ENCODE data around the gene NCKAP5. TPM values are rescaled to one million over a fixed set of nuclear protein-coding genes. Genes with fewer than 3 reads are reported as not detected.

The NCKAP5 gene
- total RNA-seq, 1 donor from 2014 or later: 7.7 TPM

DNA sequence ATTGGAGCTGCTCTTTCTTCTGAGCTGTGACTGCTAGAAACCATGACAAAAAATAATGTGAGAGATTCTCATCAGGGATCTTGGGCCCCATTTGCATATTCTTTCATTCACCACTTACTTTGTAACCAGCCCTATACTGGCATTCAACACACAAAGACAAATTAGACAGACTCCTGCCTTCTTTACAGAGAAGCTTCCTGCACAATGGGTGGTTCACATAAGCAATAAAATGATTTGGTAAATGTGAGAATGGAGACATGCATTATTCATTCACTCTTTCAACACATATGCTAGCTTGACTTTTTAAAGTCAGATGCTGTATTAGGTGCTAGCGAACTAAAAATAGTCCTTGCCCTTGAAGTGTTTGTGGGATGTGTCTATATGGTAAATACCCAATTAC, 174.4 kb downstream of the NCKAP5 start:
- Mint-ChIP-seq H3K36me3 (peaks cover 3% of the 10 kb centered on the region), H3K4me3 (no peak overlapping the region), H3K27ac (no peak overlapping the region), H3K27me3 (no peaks in the 10 kb centered on the region), H3K4me1 (ENCODE audit: unreplicated experiment) (no peaks in the 10 kb centered on the region), H3K9me3 (peaks cover 4% of the 10 kb centered on the region)
- DNase-seq (ENCODE audit: extremely low spot score, unreplicated experiment): no peak
- TF ChIP-seq CTCF (conservative IDR thresholded peaks at IDR 0.05): no peak

DNA sequence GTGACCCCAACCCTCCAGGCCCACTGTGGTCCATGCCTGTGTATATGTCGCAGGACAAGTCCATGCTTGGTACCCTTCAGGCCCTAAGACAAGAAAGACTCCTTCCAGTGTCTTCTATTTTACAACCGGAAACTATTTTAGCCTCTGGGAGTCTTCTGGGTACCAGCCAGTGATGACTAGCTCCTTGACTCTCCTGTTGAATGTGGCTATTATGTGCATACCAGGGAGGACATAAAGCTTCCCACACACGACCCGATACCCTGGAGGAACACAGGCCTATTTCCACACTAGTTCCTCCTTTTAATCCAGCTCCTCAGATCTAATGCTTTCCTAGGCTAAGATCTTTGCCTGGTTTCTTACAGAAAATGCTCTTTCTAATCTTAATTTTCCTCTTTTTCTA, 178.1 kb downstream of the NCKAP5 start:
- no peak for DNase-seq (ENCODE audit: extremely low spot score, unreplicated experiment)
- H3K27ac Mint-ChIP-seq: no peak overlapping the region
- no peaks in the 10 kb centered on the region for H3K4me1 Mint-ChIP-seq (ENCODE audit: unreplicated experiment)
- H3K9me3 Mint-ChIP-seq: peaks cover 4% of the 10 kb centered on the region
- H3K4me3 Mint-ChIP-seq: no peak overlapping the region
- peaks cover 3% of the 10 kb centered on the region for H3K36me3 Mint-ChIP-seq
- H3K27me3 Mint-ChIP-seq: no peaks in the 10 kb centered on the region
- TF ChIP-seq CTCF (conservative IDR thresholded peaks at IDR 0.05): no peak

- Mint-ChIP-seq H3K4me1 (ENCODE audit: unreplicated experiment) (no peaks in the 10 kb centered on the region), H3K9me3 (peaks cover 4% of the 10 kb centered on the region), H3K4me3 (no peak overlapping the region), H3K27ac (no peak overlapping the region), H3K27me3 (no peaks in the 10 kb centered on the region), H3K36me3 (peaks cover 3% of the 10 kb centered on the region)
- TF ChIP-seq CTCF (conservative IDR thresholded peaks at IDR 0.05): no peak
- DNase-seq (ENCODE audit: extremely low spot score, unreplicated experiment): no peak
These were observed 178.7 kb downstream of the NCKAP5 start for GRCh38 chr2:133389569-133389968.

DNA sequence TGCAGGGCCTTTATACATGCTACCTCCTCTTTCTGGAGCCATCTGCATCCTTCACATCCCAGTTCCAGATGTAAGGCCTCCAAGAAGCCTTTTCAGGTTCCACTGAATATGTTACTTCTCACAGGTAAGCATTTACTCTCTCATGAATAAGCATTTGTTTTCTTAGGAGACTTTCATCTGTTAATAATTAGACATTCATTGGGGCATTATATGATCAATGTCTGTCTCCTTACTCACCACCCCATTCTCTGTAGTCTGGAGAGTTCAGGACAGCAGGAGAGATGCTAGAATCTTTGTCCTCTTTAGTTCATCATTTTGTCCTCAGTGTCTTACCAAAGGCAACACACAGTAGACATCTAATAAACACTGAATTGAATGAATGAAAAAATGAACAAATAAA, 185.7 kb downstream of the NCKAP5 start:
- Mint-ChIP-seq H3K4me3 (no peak overlapping the region), H3K9me3 (no peaks in the 10 kb centered on the region), H3K27ac (no peak overlapping the region), H3K36me3 (no peaks in the 10 kb centered on the region), H3K27me3 (peaks cover 5% of the 10 kb centered on the region), H3K4me1 (ENCODE audit: unreplicated experiment) (no peaks in the 10 kb centered on the region)
- TF ChIP-seq CTCF (conservative IDR thresholded peaks at IDR 0.05): no peak
- DNase-seq (ENCODE audit: extremely low spot score, unreplicated experiment): no peak

- Mint-ChIP-seq H3K4me3 (no peak overlapping the region), H3K9me3 (no peaks in the 10 kb centered on the region), H3K27me3 (peaks cover 10% of the 10 kb centered on the region), H3K27ac (no peak overlapping the region), H3K36me3 (no peaks in the 10 kb centered on the region), H3K4me1 (ENCODE audit: unreplicated experiment) (no peaks in the 10 kb centered on the region)
- DNase-seq (ENCODE audit: extremely low spot score, unreplicated experiment): no peak
- no peak for TF ChIP-seq CTCF (conservative IDR thresholded peaks at IDR 0.05)
These were observed 187.3 kb downstream of the NCKAP5 start for GRCh38 chr2:133380991-133381390.

DNA sequence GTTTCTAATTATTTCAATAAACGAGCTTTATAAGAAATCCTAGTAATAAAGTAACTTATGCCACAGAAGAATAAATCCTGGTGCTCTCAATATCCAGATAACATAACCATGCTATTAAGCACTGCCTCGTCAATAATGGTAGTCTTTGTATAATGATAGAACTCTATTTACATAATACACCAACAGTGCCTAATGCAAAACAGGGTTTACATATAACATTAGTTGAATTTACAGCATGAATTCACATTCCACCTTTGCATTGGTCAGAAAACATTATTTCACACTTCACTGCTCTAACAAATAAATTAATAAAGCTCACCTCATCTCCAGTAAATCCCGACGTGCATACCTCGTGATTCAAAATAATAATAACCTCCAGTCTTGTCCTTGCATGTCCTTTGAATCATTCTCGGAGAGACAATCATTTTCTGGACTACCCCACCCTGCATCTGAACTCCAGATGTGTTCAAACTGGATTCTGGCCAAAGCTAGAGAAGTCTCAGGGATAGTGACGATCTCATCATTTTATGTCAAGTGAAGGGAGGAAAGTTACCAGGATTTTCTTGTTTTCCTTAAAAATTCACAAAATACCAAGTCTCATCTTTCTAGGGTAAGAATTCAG, 189.2 kb downstream of the NCKAP5 start:
- Mint-ChIP-seq H3K27ac (no peak overlapping the region), H3K36me3 (peaks cover 4% of the 10 kb centered on the region), H3K27me3 (peaks cover 21% of the 10 kb centered on the region), H3K9me3 (peaks cover 5% of the 10 kb centered on the region), H3K4me1 (ENCODE audit: unreplicated experiment) (no peaks in the 10 kb centered on the region), H3K4me3 (no peak overlapping the region)
- no peak for TF ChIP-seq CTCF (conservative IDR thresholded peaks at IDR 0.05)
- no peak for DNase-seq (ENCODE audit: extremely low spot score, unreplicated experiment)
